ENCODE results near the gene AASDH.

Gene AASDH

GRCh38 chr4:56314207-56314915 lies 72.9 kb downstream of the AASDH start:
- no peak for DNase-seq

GRCh38 chr4:56313132-56313531 lies 74.2 kb downstream of the AASDH start:
- no peak for DNase-seq

DNA sequence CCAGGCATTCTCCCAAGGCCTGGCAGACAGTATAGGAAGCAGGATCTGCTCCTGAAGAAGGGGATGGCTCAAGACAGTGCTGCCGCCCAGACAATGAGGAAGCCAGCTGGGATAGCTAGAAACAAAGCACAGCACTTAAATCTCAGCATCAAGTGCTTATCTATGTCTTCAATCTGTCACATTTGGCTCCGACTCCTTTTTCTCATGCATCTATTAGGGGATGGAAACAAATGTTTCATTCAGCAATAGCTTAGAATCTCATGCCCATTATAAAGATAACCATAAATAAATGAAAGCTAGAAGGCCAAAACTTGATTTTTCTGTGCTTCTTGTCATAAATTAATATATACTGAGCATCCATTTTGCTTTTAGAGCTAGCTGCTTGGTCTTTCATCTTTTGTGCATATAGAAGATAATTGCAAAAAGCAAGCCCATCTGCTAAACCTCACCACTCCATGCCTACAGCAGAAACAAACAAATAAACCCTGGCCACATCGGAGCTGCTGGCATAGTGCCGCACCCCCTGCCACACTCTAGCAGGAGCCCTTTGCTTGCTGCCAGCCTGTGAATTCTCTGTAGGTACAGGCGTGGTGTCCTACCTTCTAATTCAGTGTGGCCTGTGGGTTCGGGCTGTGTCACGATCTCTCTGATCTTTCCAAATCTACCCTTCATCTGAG lies 75.9 kb downstream of the AASDH start:
- peak in 1 of 2 donors; percentile 13 for DNase-seq

- peak in 1 of 2 donors; percentile 10 for DNase-seq
Observed at GRCh38 chr4:56310401-56311125, 76.7 kb downstream of the AASDH start.

- no peak for DNase-seq
Observed at GRCh38 chr4:56308384-56308783, 78.9 kb downstream of the AASDH start.

- DNase-seq: no peak
Observed at GRCh38 chr4:56307423-56307822, 79.9 kb downstream of the AASDH start.

- no peak for DNase-seq
Observed at GRCh38 chr4:56305390-56305789, 81.9 kb downstream of the AASDH start.

GRCh38 chr4:56303921-56304320 lies 83.4 kb downstream of the AASDH start:
- no peak for DNase-seq

- DNase-seq: no peak
Observed at GRCh38 chr4:56302760-56303159, 84.5 kb downstream of the AASDH start.

GRCh38 chr4:56301997-56302496 lies 85.2 kb downstream of the AASDH start:
- DNase-seq: no peak

- DNase-seq: peak; percentile 52 to 84
Observed at GRCh38 chr4:56301181-56301996, 85.9 kb downstream of the AASDH start.

GRCh38 chr4:56298236-56298635 lies 89.1 kb downstream of the AASDH start:
- DNase-seq: no peak

- no peak for DNase-seq
Observed at GRCh38 chr4:56297776-56298175, 89.5 kb downstream of the AASDH start.

GRCh38 chr4:56296526-56296925 lies 90.8 kb downstream of the AASDH start:
- DNase-seq: no peak

GRCh38 chr4:56293121-56293520 lies 94.2 kb downstream of the AASDH start:
- no peak for DNase-seq

GRCh38 chr4:56289934-56290333 lies 97.4 kb downstream of the AASDH start:
- DNase-seq: no peak

DNA sequence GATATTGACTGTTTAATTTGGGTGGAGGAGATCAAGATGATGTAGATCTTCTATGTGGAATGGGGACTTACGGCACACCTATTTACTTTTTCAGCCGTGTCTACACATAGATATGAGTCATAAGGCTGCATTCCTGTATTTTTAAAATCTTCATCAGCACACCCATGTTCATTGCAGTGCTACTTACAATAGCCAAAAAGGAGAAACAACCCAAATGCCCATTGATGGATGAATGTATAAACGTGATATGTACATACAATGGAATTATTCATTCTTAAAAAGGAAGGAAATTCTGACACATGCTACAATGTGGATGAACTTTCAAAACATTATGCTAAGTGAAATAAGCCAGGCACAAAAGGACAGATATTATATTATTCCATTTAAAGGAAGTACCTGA lies 98.6 kb downstream of the AASDH start:
- DNase-seq: no peak

All from hippocampal formation (tissue), 2 donors.